ENCODE results near the gene SIDT2. TPM values are rescaled to one million over a fixed set of nuclear protein-coding genes. Genes with fewer than 3 reads are reported as not detected.
"Not testable (repeated sequence)": the region's sequence is repeated elsewhere in the genome, so short reads cannot be mapped to it uniquely, and the experiment has no call there.

SIDT2 gene
- total RNA-seq, 1 donor from 2014 or later: 16.2 TPM

DNA sequence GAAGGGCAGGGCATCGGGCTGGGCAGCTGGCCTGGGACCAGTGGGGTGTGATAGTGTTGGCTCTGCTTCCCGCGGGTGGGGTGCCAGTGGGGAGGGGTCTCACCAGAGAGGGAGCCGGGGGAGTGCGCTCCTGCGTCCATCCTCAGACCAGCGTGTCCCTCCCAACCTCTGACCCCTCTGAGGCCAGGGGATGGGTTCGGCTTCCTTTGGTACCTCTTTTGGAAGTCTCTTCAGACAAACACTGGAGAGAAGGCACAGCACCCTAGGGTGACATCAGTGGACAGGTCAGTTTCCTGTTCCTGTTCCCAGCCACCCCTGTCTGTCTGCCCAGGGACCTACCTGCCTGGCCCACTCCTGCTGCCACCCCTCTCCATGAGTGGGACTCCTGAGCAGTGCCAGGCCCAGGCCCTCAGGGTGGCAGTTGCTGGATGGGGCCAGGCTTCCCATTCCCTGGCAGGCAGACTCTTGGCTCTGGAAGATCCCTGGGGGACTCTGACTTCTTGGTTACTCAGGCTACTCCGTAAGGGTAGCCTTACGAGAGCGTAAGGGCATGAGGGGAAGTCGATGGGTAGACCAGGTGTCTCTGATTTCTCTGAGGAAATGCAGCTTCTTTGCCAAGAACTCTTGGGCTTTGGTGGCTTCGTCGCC, 23.2 kb downstream of the SIDT2 start:
- peaks cover 0 to 4% (median 0%) of the 10 kb centered on the region in 3 donors for H3K27me3 ChIP-seq (ENCODE audit: control insufficient read depth in 3 of 3, insufficient read depth in 3 of 3, low read length in 3 of 3)
- peak overlapping the region; percentile 61 to 78 (median 64) for H3K4me3 ChIP-seq (ENCODE audit: low read length in 3 of 3)
- peak overlapping the region; percentile 54 to 80 (median 72) for H3K9ac ChIP-seq (ENCODE audit: low read depth in 1 of 3, low read length in 3 of 3)
- H3K4me1 ChIP-seq (ENCODE audit: control insufficient read depth in 3 of 3, insufficient read depth in 3 of 3, low read length in 3 of 3): peaks cover 46 to 61% (median 56%) of the 10 kb centered on the region in 3 donors
- no peaks in the 10 kb centered on the region for H3K9me3 ChIP-seq (ENCODE audit: control insufficient read depth in 3 of 3, low read length in 3 of 3)
- peaks cover 16 to 26% (median 18%) of the 10 kb centered on the region in 3 donors for H3K36me3 ChIP-seq (ENCODE audit: control insufficient read depth in 3 of 3, insufficient read depth in 3 of 3, low read length in 3 of 3)
- H3K27ac ChIP-seq (ENCODE audit: low read depth, low read length): peak overlapping the region; percentile 88

DNA sequence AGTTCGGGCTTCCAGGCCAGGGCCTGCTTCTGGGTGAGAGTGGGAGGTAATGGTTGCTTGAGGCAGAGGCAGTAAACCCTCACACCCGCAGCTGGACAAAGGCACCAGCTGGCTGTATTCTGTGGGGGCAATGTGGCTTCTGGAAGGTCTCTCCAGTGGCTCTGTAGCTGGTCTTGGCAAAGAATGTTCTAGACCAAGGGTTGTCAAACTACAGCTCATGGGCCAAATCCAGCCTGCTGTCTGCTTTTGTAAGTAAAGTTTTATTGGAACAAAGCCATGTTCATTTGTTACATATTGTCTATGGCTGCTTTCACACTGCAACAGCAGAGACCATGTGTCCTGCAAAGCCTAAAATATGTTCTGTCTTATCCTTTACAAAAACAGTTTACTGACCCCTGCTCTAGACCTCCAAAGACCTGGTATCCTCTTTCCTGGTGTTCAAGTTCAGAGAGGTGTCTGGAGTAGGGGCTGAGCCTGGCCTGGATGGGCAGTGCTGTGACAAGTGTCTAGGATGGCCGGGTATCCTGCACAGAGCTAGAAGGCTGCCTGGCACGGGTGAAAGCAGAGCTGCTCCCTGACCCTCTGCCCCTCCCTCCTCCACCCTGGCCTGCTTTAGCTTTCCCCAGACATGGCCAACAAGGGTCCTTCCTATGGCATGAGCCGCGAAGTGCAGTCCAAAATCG, 24.0 kb downstream of the SIDT2 start:
- peak overlapping the region; percentile 88 for H3K27ac ChIP-seq (ENCODE audit: low read depth, low read length)

GRCh38 chr11:117203069-117203407, 24.5 kb downstream of the SIDT2 start:
- peaks cover 16 to 24% (median 16%) of the 10 kb centered on the region in 3 donors for H3K36me3 ChIP-seq (ENCODE audit: control insufficient read depth in 3 of 3, insufficient read depth in 3 of 3, low read length in 3 of 3)
- peak overlapping the region in 1 of 3 donors; percentile 80 for H3K9ac ChIP-seq (ENCODE audit: low read depth in 1 of 3, low read length in 3 of 3)
- H3K4me1 ChIP-seq (ENCODE audit: control insufficient read depth in 3 of 3, insufficient read depth in 3 of 3, low read length in 3 of 3): peaks cover 43 to 54% (median 51%) of the 10 kb centered on the region in 3 donors
- peaks cover 0 to 4% (median 0%) of the 10 kb centered on the region in 3 donors for H3K27me3 ChIP-seq (ENCODE audit: control insufficient read depth in 3 of 3, insufficient read depth in 3 of 3, low read length in 3 of 3)
- no peaks in the 10 kb centered on the region for H3K9me3 ChIP-seq (ENCODE audit: control insufficient read depth in 3 of 3, low read length in 3 of 3)
- peak overlapping the region; percentile 88 for H3K27ac ChIP-seq (ENCODE audit: low read depth, low read length)
- H3K4me3 ChIP-seq (ENCODE audit: low read length in 3 of 3): peak overlapping the region in 2 of 3 donors; percentile 22 to 27

More for the DNA sequence above, 24.0 kb downstream of the SIDT2 start:
- peaks cover 0 to 4% (median 0%) of the 10 kb centered on the region in 3 donors for H3K27me3 ChIP-seq (ENCODE audit: control insufficient read depth in 3 of 3, insufficient read depth in 3 of 3, low read length in 3 of 3)
- H3K4me3 ChIP-seq (ENCODE audit: low read length in 3 of 3): peak overlapping the region; percentile 27 to 78 (median 64)
- peaks cover 46 to 58% (median 56%) of the 10 kb centered on the region in 3 donors for H3K4me1 ChIP-seq (ENCODE audit: control insufficient read depth in 3 of 3, insufficient read depth in 3 of 3, low read length in 3 of 3)
- H3K9me3 ChIP-seq (ENCODE audit: control insufficient read depth in 3 of 3, low read length in 3 of 3): no peaks in the 10 kb centered on the region
- H3K9ac ChIP-seq (ENCODE audit: low read depth in 1 of 3, low read length in 3 of 3): peak overlapping the region in 2 of 3 donors; percentile 54 to 80
- H3K36me3 ChIP-seq (ENCODE audit: control insufficient read depth in 3 of 3, insufficient read depth in 3 of 3, low read length in 3 of 3): peaks cover 16 to 24% (median 16%) of the 10 kb centered on the region in 3 donors

DNA sequence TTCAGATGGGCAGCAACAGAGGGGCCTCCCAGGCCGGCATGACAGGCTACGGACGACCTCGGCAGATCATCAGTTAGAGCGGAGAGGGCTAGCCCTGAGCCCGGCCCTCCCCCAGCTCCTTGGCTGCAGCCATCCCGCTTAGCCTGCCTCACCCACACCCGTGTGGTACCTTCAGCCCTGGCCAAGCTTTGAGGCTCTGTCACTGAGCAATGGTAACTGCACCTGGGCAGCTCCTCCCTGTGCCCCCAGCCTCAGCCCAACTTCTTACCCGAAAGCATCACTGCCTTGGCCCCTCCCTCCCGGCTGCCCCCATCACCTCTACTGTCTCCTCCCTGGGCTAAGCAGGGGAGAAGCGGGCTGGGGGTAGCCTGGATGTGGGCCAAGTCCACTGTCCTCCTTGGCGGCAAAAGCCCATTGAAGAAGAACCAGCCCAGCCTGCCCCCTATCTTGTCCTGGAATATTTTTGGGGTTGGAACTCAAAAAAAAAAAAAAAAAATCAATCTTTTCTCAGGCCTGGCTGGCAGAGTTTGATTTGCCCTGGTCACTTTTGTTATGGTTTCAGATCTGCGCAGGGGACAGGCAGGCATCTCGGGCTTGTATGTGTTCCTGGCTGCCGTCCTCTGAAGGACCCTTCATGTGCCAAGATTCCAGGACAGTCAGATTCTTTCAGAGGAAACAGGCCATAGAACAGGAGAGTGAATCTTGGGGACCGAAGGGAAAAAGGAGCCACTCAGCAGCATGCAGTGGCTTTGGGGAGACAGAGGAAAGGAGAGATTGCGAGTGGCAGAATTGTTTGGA, 25.9 kb downstream of the SIDT2 start:
- H3K9ac ChIP-seq (ENCODE audit: low read depth in 1 of 3, low read length in 3 of 3): peak overlapping the region in 2 of 3 donors; percentile 12 to 40
- no peaks in the 10 kb centered on the region for H3K9me3 ChIP-seq (ENCODE audit: control insufficient read depth in 3 of 3, low read length in 3 of 3)
- H3K36me3 ChIP-seq (ENCODE audit: control insufficient read depth in 3 of 3, insufficient read depth in 3 of 3, low read length in 3 of 3): peaks cover 12 to 22% (median 16%) of the 10 kb centered on the region in 3 donors
- peak overlapping the region; percentile 88 for H3K27ac ChIP-seq (ENCODE audit: low read depth, low read length)
- H3K27me3 ChIP-seq (ENCODE audit: control insufficient read depth in 3 of 3, insufficient read depth in 3 of 3, low read length in 3 of 3): no peaks in the 10 kb centered on the region
- no peak overlapping the region for H3K4me3 ChIP-seq (ENCODE audit: low read length in 3 of 3)
- peaks cover 37 to 47% (median 44%) of the 10 kb centered on the region in 3 donors for H3K4me1 ChIP-seq (ENCODE audit: control insufficient read depth in 3 of 3, insufficient read depth in 3 of 3, low read length in 3 of 3)

GRCh38 chr11:117205211-117205818, 26.8 kb downstream of the SIDT2 start:
- Histone ChIP-seq H3K4me3 (ENCODE audit: low read length in 3 of 3) (no peak overlapping the region), H3K27ac (ENCODE audit: low read depth, low read length) (peak overlapping the region; percentile 88), H3K9ac (ENCODE audit: low read depth in 1 of 3, low read length in 3 of 3) (peak overlapping the region in 2 of 3 donors; percentile 5 to 12)

DNA sequence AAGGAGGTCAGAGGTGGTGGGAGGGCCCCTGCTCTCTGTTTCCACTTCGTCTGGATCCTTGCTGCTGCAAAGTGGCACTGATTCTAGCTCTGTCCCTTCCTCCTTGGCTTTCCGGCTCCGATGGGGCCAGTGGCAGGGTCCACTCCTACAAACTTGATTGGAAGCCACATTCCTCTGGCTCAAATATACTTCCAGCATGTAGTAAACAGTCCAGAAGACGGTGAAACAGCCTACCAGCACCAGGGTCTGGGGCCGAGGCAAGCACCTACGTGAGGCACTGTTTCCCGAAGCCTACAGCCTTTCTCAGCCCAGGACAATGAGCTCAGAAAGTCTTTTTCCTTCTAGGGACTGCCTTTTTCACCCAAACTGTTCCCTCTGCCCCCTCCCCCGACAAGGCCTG, 27.6 kb downstream of the SIDT2 start:
- not testable (repeated sequence) for H3K27me3 ChIP-seq (ENCODE audit: control insufficient read depth in 3 of 3, insufficient read depth in 3 of 3, low read length in 3 of 3); H3K9me3 ChIP-seq (ENCODE audit: control insufficient read depth in 3 of 3, low read length in 3 of 3); H3K9ac ChIP-seq (ENCODE audit: low read depth in 1 of 3, low read length in 3 of 3); H3K27ac ChIP-seq (ENCODE audit: low read depth, low read length); H3K4me3 ChIP-seq (ENCODE audit: low read length in 3 of 3)
- H3K4me1 ChIP-seq (ENCODE audit: control insufficient read depth in 3 of 3, insufficient read depth in 3 of 3, low read length in 3 of 3): peaks cover 33 to 41% (median 41%) of the 10 kb centered on the region in 3 donors
- H3K36me3 ChIP-seq (ENCODE audit: control insufficient read depth in 3 of 3, insufficient read depth in 3 of 3, low read length in 3 of 3): peaks cover 16 to 22% (median 22%) of the 10 kb centered on the region in 3 donors

More at GRCh38 chr11:117205211-117205818, 26.8 kb downstream of the SIDT2 start:
- no peaks in the 10 kb centered on the region for H3K27me3 ChIP-seq (ENCODE audit: control insufficient read depth in 3 of 3, insufficient read depth in 3 of 3, low read length in 3 of 3)
- no peaks in the 10 kb centered on the region for H3K9me3 ChIP-seq (ENCODE audit: control insufficient read depth in 3 of 3, low read length in 3 of 3)
- H3K36me3 ChIP-seq (ENCODE audit: control insufficient read depth in 3 of 3, insufficient read depth in 3 of 3, low read length in 3 of 3): peaks cover 16 to 22% (median 20%) of the 10 kb centered on the region in 3 donors
- peaks cover 37 to 47% (median 44%) of the 10 kb centered on the region in 3 donors for H3K4me1 ChIP-seq (ENCODE audit: control insufficient read depth in 3 of 3, insufficient read depth in 3 of 3, low read length in 3 of 3)

GRCh38 chr11:117206859-117207258, 28.3 kb downstream of the SIDT2 start:
- Histone ChIP-seq H3K36me3 (ENCODE audit: control insufficient read depth in 3 of 3, insufficient read depth in 3 of 3, low read length in 3 of 3) (peaks cover 19 to 27% (median 22%) of the 10 kb centered on the region in 3 donors), H3K4me1 (ENCODE audit: control insufficient read depth in 3 of 3, insufficient read depth in 3 of 3, low read length in 3 of 3) (peaks cover 25 to 33% (median 33%) of the 10 kb centered on the region in 3 donors)
- H3K9me3 ChIP-seq (ENCODE audit: control insufficient read depth in 3 of 3, low read length in 3 of 3); H3K27me3 ChIP-seq (ENCODE audit: control insufficient read depth in 3 of 3, insufficient read depth in 3 of 3, low read length in 3 of 3); H3K27ac ChIP-seq (ENCODE audit: low read depth, low read length); H3K9ac ChIP-seq (ENCODE audit: low read depth in 1 of 3, low read length in 3 of 3); H3K4me3 ChIP-seq (ENCODE audit: low read length in 3 of 3): not testable (repeated sequence)

GRCh38 chr11:117207481-117207880, 28.9 kb downstream of the SIDT2 start:
- H3K27ac ChIP-seq (ENCODE audit: low read depth, low read length); H3K9me3 ChIP-seq (ENCODE audit: control insufficient read depth in 3 of 3, low read length in 3 of 3); H3K9ac ChIP-seq (ENCODE audit: low read depth in 1 of 3, low read length in 3 of 3); H3K4me3 ChIP-seq (ENCODE audit: low read length in 3 of 3); H3K27me3 ChIP-seq (ENCODE audit: control insufficient read depth in 3 of 3, insufficient read depth in 3 of 3, low read length in 3 of 3): not testable (repeated sequence)
- Histone ChIP-seq H3K36me3 (ENCODE audit: control insufficient read depth in 3 of 3, insufficient read depth in 3 of 3, low read length in 3 of 3) (peaks cover 17 to 28% (median 19%) of the 10 kb centered on the region in 3 donors), H3K4me1 (ENCODE audit: control insufficient read depth in 3 of 3, insufficient read depth in 3 of 3, low read length in 3 of 3) (peaks cover 19 to 28% (median 27%) of the 10 kb centered on the region in 3 donors)

GRCh38 chr11:117208710-117209109, 30.2 kb downstream of the SIDT2 start:
- not testable (repeated sequence) for H3K9me3 ChIP-seq (ENCODE audit: control insufficient read depth in 3 of 3, low read length in 3 of 3); H3K4me3 ChIP-seq (ENCODE audit: low read length in 3 of 3); H3K9ac ChIP-seq (ENCODE audit: low read depth in 1 of 3, low read length in 3 of 3); H3K27me3 ChIP-seq (ENCODE audit: control insufficient read depth in 3 of 3, insufficient read depth in 3 of 3, low read length in 3 of 3); H3K27ac ChIP-seq (ENCODE audit: low read depth, low read length)
- Histone ChIP-seq H3K36me3 (ENCODE audit: control insufficient read depth in 3 of 3, insufficient read depth in 3 of 3, low read length in 3 of 3) (peaks cover 17 to 30% (median 22%) of the 10 kb centered on the region in 3 donors), H3K4me1 (ENCODE audit: control insufficient read depth in 3 of 3, insufficient read depth in 3 of 3, low read length in 3 of 3) (peaks cover 14 to 17% (median 17%) of the 10 kb centered on the region in 3 donors)

All from skeletal muscle tissue (tissue), 4 donors.